HL-60/S4 treated with phorbol 12-myristate 13-acetate at 8.2 ng/mL for 4 days and 3 days (cell line): ENCODE results near the gene LHX1.

ENCODE experiments used
- in situ Hi-C: fragments of 300-500 bp; cut with MboI; formaldehyde crosslinking; loops from 2 replicates; pipeline ENCODE4 v1.15.0; 2022; ENCODE audit warnings: low sequenced_read_pairs

Gene LHX1

GRCh38 chr17:36951084-36951789, 14.0 kb downstream of the LHX1 start:
- in situ Hi-C loops: no loop called here

DNA sequence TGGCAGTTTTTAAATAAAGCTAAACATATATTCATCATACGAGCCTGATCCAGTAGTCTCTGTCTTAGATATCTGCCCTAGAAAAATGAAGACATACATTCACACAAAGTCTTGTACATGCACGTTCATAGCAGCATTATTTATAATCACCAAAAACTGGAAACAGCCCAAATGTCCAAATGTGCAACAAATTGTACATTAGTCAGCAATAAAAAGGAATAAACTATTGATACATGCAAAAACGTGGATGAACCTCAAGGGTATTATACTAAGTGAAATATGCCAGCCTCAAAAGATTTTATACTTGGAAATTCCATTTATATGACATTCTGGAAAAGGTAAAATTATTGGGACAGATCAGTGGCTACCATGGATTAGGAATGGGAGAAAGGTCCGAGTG, 34.2 kb downstream of the LHX1 start:
- in situ Hi-C loops: no loop called here

- in situ Hi-C loops: no loop called here
Observed at GRCh38 chr17:36972186-36972700, 35.0 kb downstream of the LHX1 start.

DNA sequence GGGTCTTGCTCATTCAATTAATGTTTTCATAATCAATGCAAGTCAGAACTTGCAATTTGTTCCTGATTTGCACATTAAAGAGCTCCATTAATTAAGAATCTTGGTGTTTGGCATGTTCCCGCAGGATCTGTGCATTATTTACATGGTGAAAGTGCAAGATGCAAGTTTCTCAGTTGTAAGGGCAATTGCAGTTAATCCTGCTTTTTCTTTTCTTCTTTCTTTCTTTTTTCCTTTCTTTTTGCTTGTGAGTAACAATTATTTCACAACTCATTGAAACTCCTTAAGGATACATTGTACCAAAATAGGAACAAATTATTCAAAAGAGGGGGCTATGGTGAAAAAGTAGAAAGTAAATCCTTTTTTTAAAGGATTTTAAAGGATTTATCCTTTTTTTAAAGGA, 35.6 kb downstream of the LHX1 start:
- in situ Hi-C loops: no loop called here

GRCh38 chr17:36975922-36976515, 38.7 kb downstream of the LHX1 start:
- in situ Hi-C loops: no loop called here

DNA sequence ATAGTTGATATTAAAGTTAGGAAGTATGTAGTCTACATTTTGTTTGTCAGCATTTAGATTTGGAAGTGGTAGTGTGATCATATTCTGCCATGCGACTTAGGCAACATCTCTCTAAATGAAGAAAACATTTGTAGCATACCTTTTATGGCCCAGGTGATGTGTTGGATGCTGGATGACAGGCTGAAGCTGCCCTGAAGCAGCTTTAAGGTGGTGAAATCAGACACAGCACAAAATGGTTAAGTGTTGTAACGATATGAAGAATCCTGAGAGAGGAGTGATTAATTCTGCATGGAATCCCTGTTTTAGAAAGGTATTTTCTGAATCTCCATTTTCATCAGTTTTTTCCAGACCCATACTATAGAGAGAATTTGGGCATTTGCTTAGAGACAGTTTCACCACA, 39.8 kb downstream of the LHX1 start:
- in situ Hi-C loops: no loop called here

DNA sequence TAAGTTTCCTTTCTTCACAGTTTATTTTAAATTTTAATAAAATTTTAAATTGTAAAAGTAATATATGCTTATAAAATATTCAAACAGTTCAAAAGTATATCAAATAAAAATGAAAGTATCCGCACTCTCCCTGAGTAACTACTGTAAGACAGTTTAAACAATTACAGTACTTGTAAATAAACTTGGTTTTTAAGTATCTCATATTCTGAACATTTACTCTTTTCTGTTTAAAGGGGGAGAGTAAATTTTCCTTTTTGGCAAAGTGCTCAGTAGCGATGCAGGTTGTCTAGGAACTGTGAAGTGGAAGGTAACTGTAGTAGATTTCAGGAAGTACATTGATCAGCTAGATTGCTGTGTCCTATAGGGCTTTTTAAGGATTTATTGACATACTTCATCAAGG, 40.3 kb downstream of the LHX1 start:
- in situ Hi-C loops: no loop called here

GRCh38 chr17:36978810-36979564, 41.7 kb downstream of the LHX1 start:
- in situ Hi-C loops: no loop called here

GRCh38 chr17:36979565-36979941, 42.3 kb downstream of the LHX1 start:
- in situ Hi-C loops: no loop called here

GRCh38 chr17:36980280-36980761, 43.0 kb downstream of the LHX1 start:
- in situ Hi-C loops: no loop called here

DNA sequence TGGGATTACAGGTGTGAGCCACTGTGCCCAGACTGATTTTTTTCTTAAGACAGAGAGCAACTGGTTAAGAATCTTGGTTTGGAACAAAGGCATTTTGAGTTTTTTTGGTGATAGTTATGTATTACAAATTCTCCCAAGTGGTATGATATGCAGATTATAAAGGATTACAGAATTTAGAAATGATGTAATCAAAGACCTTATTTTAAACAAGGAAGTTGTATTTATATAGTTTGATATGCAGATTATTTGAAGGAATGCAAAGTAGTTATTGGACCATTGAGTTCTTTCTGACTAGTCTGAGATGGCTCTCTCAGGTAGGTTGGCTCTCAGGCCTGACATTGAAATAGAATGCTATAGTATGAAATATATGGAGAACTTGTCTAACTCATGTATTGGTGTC, 46.3 kb downstream of the LHX1 start:
- in situ Hi-C loops: no loop called here

DNA sequence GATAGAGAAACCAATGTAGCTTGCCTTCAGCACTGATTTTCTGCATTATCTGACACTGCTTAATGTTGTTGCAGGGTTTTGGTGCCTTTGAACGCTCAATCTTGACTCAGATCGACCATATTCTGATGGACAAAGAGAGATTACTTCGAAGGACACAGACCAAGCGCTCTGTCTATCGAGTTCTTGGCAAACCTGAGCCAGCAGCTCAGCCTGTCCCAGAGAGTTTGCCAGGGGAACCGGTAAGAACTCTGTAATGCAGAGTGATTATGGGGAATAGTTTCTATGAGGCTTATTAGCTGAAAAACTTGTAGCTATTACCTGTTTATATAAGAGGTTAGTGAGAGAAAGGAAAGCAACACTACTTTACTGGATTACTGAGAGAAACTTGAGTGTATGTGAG, 51.9 kb downstream of the LHX1 start:
- in situ Hi-C loops: no loop called here

GRCh38 chr17:36992701-36993100, 55.4 kb downstream of the LHX1 start:
- in situ Hi-C loops: no loop called here

DNA sequence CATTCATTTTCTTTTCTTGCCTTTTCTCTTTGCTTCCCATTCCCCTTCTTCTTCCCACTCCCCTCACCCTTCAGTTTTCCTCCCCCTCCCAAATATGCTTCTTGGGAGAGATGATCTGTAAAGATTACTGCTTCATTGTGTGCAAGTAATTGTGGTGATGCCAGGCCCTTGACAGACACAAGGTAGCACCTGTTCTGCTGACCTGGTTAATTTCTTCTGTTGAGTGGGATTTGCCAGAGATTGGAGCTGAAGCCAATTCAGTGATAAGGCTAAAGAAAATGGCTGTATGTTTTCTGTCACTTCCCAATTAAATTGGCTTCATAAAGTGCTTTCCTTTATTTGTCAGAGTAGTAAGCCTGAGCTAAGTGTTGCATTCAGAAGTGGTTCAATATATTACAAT, 56.0 kb downstream of the LHX1 start:
- in situ Hi-C loops: no loop called here
